HL-60 (cell line): ENCODE data around the gene PRLR.

Source experiments
- GABPA ChIP-seq: IDR thresholded peaks from 2 replicates; pipeline ENCODE4 v1.6.1; 2012; ENCODE audit warnings: low read depth
- POLR2AphosphoS5 ChIP-seq: IDR thresholded peaks from 2 replicates; pipeline ENCODE4 v1.6.1; 2012; ENCODE audit warnings: low read depth
- SPI1 ChIP-seq: IDR thresholded peaks from 2 replicates; pipeline ENCODE4 v1.6.1; 2012; ENCODE audit warnings: low read depth, mild to moderate bottlenecking, borderline replicate concordance
- TF ChIP-seq, protein P1 (sequence below): IDR thresholded peaks from one replicate; pipeline ENCODE4 v1.5.1; 2011; ENCODE audit warnings: low read length, control low read depth, inconsistent platforms; ENCODE audit not compliant: insufficient read depth
- TF ChIP-seq, protein P2 (sequence below): IDR thresholded peaks from 2 replicates; pipeline ENCODE4 v1.6.1; 2012; ENCODE audit warnings: low read depth; ENCODE audit not compliant: insufficient replicate concordance

DNA sequence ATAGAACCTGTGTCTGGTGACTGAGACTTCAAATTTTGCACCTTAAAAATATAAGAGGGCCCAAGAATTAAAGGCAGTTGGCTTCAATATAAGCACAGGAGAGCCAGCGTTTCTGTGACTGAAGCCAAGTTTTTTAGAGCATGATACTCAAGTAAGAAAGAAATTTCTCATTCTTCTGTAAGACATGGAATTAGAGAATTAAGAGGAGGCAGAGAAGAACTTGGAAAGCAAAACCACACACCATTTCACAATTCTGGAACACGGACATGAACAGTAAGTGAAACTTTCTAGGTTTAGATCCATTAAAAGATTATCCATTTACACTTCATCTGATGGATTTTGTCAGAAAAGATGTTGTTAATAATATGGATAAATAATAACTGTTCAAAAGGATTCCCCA is 173.6 kb downstream of the PRLR start:
- TF ChIP-seq, protein P1, sequence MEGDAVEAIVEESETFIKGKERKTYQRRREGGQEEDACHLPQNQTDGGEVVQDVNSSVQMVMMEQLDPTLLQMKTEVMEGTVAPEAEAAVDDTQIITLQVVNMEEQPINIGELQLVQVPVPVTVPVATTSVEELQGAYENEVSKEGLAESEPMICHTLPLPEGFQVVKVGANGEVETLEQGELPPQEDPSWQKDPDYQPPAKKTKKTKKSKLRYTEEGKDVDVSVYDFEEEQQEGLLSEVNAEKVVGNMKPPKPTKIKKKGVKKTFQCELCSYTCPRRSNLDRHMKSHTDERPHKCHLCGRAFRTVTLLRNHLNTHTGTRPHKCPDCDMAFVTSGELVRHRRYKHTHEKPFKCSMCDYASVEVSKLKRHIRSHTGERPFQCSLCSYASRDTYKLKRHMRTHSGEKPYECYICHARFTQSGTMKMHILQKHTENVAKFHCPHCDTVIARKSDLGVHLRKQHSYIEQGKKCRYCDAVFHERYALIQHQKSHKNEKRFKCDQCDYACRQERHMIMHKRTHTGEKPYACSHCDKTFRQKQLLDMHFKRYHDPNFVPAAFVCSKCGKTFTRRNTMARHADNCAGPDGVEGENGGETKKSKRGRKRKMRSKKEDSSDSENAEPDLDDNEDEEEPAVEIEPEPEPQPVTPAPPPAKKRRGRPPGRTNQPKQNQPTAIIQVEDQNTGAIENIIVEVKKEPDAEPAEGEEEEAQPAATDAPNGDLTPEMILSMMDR, result no peak
- TF ChIP-seq, protein P2, sequence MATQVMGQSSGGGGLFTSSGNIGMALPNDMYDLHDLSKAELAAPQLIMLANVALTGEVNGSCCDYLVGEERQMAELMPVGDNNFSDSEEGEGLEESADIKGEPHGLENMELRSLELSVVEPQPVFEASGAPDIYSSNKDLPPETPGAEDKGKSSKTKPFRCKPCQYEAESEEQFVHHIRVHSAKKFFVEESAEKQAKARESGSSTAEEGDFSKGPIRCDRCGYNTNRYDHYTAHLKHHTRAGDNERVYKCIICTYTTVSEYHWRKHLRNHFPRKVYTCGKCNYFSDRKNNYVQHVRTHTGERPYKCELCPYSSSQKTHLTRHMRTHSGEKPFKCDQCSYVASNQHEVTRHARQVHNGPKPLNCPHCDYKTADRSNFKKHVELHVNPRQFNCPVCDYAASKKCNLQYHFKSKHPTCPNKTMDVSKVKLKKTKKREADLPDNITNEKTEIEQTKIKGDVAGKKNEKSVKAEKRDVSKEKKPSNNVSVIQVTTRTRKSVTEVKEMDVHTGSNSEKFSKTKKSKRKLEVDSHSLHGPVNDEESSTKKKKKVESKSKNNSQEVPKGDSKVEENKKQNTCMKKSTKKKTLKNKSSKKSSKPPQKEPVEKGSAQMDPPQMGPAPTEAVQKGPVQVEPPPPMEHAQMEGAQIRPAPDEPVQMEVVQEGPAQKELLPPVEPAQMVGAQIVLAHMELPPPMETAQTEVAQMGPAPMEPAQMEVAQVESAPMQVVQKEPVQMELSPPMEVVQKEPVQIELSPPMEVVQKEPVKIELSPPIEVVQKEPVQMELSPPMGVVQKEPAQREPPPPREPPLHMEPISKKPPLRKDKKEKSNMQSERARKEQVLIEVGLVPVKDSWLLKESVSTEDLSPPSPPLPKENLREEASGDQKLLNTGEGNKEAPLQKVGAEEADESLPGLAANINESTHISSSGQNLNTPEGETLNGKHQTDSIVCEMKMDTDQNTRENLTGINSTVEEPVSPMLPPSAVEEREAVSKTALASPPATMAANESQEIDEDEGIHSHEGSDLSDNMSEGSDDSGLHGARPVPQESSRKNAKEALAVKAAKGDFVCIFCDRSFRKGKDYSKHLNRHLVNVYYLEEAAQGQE, result no peak
- no peak for TF ChIP-seq POLR2AphosphoS5
- TF ChIP-seq GABPA, result no peak
- TF ChIP-seq SPI1, result no peak
